Activated CD4-positive, alpha-beta T cell treated with anti-CD3 and anti-CD28 coated beads, Interleukin-2, Interleukin-6, amounts not matched to agents 100 ng/mL and 50 ng/mL, durations not matched to agents 16 hours and 8 hours (primary cell): ENCODE results near the gene COL15A1.

Source experiments
- DNase-seq: peaks from one replicate; pipeline ENCODE4 v3.0.0-alpha.2; 2020

The COL15A1 gene

DNA sequence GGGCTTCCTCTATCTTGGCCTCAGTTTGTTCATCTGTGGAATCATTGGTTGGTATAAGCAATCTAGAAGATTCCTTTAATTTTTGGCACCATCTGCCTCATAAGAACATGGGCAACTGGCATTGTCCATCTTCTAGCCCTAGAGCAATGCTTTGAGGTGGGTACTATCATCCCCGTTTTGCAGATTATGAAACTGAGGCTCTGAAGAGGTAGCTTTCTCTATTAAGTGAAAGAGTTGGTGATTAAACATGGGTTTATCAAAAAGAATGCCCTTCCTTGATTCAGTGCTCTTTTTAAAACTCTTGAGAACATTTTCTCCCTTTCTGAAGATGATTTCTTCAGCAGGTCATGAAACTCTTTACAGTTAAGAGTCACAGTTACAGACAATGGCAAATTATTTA is 118.8 kb downstream of the COL15A1 start:
- DNase-seq: no peak

DNA sequence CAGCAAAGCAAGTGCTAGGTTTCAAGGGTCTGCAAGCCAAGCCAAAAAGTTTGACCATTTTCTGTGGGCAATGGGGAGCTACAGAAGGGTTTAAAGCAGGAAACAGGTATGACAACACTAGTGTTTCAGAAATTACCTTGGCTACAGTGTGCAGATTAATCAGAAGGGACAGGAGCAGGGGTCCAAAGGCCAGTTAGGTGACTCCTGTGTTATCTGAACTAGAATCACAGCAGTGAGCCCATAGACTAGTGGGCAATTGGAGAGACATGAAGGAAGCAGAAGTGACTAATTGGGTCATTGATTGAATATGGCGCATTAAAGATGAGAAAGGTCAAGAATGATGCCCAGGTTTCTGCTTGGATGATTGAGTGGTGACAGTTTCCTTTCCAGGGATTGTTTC is 119.8 kb downstream of the COL15A1 start:
- no peak for DNase-seq

DNA sequence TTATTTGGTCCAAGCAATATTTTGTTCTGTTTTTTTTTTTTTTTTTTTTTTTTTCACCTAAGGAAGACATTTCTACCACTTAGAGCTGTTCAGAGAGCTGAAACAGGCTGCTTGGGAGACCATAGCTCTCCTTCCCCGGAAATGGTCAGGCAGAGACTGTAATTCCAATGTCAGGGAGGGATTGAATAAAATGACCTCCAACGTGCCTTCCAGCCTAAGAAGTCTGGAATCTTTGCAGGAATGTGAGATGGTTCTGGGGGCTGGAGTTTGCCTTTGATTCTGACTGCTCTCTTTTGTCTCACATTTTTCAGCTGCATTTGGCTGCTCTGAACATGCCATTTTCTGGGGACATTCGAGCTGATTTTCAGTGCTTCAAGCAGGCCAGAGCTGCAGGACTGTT is 122.9 kb downstream of the COL15A1 start:
- DNase-seq: no peak

DNA sequence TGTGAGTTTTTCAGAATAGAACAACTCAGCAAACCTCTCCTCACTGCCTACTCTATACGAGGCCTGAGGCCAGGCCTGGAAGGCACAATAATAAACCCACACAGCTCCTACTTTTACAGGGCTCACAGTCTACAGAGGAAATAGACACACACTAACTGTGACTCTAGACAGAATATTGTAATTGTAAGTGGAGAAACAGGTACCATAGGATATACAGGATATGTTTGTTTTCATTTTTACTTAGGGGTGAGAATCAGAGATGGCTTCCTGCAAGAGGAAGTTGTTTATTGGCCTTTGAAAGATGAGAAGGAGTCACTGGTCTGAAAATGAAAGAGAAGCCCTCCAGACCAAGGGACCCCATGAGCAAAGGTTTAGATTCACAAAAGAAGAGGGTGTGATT is 125.4 kb downstream of the COL15A1 start:
- no peak for DNase-seq

DNA sequence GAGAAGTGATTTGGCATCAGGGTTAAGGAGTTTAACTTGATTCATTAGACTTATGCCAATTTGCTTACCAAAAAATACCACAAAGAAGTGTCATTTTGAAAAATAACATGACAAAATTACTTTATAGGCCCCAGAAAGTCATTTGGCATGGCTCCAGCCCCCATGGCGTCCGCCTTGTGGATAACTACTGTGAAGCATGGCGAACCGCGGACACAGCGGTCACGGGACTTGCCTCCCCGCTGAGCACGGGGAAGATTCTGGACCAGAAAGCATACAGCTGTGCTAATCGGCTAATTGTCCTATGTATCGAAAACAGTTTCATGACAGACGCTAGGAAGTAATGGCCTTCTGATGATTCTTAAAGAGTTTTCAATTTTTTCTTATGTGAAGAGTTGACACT is 125.8 kb downstream of the COL15A1 start:
- no peak for DNase-seq

DNA sequence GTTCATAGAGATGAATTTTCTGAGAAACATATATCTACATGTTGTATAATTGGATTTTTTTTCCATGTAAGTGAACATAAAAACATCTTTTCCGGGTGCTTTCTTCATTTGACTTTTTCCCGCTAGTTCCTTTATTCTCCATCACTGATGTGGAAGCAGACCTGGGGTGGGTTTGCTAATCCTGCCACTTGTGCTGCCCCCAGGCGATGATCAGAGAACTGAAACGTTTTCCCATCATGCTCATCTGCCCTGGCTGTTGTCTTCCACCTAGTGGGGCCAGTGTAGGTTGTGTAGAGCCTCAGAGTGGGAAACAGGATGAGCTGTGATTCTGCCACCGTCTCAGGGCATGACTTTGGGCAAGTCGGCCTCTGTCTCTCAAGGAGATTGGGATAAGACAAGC is 127.0 kb downstream of the COL15A1 start:
- DNase-seq: no peak

DNA sequence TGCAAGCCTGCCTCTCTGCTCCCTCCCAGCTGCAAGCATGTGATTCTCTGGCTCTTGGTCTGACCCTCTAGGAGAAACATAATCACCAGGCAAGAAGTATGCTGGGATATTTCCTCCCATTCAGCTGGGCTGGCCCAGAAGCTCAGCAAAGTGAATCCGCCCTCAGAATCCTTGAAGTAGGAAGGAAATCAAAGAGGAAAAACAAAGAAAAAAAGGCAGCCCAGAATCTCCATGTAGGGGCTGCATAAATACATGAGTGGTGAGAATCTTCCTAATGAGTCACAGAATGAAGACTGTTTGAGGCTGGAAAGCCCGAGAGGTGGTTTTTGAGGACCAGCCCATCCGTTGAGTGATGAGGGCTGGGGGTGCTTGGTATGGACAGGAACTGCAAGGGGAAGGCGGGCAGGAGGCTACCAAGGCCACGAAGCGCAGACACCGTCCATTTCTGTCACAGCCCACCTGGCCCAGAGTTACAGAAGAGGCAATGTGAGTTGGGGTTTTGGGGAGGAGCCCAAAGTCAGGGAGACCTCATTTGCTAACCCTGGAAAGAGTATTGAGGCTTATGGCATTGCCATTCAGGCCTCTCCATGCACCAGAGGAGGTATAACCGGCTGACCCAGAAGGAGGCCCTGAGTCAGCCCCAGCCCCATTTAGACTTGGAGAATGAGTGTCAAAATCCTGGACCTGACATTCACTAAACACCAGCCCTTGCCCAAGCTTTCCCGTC is 127.8 kb downstream of the COL15A1 start:
- DNase-seq: no peak

DNA sequence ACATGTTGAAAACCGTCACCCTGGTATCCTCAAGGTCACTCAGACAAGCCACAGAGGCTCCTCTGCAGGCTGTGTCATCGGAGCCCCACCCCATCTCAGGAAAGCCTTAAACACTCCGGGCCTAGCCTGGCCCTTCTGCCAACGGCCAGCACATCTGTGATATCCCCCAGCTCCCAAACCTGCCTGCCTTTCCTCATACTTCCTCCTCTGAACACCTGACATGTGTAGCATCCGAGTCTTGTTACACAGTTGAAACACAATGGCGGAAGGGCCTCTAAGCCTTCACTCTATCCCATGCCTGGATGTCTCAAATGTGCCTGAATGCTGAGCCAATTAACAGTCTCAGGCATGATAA is 128.3 kb downstream of the COL15A1 start:
- DNase-seq: no peak

DNA sequence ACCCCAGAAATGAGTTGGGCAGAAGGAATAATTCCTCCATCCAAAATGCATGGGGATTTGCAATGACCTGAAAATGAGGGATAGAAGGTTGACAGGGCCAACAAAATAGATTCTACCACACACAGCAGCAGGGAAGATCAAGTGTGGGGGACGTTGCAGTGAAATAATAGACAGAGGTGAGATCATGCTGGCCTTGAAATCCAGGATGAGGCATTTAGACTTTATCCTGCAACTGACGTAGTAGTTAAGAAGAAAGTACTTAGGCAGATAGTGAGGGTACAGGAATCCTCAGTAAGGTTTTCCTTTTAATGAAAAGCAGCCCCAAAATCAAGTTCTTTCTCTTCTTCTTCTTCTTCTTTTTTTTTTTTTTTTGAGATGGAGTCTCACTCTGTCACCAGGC is 129.6 kb downstream of the COL15A1 start:
- no peak for DNase-seq

DNA sequence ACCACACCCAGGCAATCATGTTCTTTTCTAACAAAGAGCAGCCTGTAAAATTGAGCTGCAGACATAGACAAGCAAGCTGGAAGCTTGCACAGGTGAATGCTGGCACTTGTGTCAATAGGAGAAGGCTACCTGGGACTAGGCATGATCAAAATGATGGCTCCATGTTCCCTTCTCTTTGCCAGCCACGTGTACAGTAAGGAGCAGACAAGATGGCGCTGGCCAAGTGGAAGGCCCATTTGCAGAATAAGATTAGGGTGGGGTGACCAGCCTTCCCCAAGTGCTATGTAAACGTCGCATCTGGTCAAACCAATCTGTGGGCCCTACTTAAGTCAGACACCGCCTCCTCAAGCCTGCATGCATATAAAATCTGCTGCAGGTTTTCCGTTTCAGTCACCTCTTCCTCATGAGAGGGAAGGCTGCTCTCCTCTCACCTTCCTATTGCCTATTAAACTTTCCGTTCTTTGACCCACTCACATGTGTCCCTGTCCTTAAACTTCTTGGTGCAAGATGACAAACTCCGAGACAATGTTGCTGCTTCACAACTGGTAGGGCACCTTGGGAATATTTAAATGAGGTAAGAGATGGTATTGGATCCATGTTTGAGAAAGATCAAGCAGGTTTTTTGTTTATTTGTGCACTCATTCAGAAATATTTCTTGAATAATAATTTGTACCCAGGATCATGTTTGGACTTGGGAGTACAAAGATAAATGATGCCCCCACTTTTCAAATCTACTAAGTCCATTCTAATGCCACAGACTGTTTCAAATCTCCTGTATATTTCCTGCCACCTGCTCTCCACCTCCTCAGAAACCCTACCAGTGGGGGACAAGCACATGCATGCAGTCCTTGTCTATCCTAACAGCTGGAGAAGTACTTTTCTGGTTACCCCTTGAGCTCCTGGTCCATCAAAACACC is 130.5 kb downstream of the COL15A1 start:
- no peak for DNase-seq

DNA sequence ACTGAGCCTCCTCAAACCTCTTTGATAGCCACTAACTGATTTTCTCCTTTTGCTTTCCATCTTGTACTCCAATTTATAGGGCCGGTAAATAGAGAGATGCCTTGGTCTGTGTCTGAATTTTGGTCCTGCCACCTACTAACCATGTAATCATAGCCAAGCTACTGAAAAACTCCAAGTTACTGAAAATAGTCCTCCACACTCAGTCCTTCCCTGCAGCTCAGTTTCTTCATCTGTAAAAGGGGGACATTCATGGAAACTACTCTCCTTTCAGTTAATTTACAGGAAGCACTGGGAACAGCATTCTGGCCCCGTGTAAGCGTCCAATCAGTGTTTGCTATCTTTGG is 131.2 kb downstream of the COL15A1 start:
- DNase-seq: no peak

DNA sequence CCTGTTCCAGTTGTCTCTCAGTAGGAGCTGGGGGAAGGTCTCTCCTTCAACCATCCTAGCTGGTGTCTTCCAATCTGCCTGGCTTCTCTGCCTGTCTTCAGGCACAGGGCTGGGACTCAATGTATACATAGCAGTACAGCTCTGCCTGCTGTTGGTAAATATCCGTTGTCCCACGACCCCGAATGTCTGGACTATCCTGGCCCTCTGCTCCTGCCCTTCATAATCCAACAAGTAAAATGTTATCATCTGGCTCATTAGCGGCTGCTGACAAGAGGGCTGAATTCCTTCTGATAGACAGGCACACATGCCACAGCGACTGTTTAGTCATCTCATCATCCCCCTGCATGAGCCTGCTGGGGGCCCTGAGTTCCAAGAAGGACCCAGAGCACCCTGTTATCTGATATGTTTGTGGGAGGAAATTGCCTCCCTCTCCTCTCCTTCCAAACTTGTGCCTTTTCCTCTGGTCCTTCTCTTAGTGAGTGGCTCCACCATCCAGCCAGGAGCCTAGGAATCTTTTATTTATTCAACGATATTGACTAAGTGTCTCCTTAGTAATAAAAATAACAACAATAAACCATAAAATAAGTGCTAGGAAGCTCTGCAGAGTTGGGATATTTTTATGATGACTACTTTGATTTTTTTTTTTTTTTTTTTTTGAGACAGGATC is 131.7 kb downstream of the COL15A1 start:
- DNase-seq: no peak

DNA sequence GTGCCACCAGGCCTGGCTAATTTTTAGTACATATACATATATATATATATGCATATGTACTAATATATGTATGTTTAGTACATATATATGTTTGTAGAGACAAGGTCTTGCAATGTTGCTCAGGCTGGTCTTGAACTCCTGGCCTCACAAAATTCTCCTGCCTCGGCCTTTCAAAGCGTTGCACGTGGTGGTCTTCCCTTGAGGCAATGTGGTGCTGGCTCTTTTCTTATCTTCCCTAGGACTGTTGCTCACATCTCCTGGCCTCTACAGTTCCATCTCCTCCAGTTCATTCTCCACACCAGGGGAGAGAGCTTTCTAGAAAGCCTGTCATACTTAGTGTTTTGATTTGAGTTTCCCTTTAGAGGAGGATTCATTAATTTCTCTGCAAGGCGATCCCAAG is 132.3 kb downstream of the COL15A1 start:
- DNase-seq: no peak

DNA sequence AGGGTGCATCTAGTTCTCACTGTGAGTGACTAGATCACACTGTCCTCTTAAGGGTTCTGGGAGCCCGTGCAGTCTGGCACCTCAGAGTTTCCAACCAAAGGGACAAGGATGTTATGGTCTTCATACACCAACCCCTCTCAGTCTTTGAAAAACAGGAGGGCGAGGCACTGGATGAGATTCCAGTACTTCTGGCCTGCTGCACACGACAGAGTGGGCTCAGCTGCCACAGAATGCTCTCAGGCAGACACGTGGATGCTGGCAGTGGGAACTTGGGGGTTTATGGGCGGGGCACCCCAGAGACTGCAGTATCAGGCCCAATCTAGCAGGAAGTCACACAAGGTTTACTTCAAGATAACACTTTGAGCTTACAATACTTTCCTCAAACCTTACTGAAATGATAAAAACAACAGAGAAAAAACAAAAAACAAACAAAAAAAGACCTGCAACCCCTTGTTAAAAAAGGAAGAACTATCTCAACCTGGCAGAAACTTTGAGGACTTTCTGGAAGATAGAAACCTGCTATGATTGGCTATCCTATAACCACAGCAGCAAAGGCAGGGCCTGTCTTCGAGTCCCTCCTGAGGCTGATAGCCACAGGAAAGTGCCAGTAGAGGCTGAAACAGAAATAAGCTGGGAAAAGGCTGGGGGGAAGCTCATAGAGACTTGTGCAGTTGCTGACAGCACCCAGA is 132.9 kb downstream of the COL15A1 start:
- peak; percentile 39 for DNase-seq

DNA sequence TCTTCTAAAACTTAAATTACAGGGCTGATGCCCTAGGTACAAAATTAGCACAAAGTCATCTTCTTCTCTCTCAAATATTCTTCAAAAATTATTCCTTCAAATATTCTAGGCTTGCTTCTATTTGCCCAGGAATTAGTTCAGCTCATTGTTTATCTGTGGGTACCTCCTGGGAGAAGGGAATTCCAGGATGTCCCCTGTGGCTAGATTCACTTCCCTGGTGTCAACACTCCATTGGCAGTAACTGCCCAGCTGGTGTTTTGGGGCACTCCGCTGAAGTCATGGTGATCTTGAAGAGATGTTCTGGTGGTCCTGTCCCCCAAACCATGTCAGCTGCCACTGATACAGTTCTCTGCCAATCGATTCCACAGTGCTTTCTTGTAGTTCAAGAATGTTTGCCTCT is 135.0 kb downstream of the COL15A1 start:
- DNase-seq: no peak

DNA sequence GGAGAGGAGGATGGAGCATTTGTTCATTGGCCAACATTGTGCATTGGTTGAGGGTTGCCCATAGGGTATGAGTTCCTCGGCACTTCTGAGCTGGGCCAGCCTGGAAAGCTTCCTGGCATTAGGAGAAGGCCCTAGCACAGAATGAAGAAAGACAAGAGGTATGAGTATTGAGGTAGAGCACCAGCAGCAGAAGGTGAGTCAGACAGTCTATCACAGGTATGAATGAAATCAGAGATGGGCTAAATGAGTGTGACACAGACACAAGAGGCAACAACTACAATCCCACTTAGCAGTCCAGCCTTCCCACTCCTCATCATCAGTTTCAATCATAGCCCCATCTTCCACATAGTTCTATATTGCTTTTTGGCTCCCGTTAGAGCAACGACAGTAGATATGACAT is 135.8 kb downstream of the COL15A1 start:
- DNase-seq: no peak

DNA sequence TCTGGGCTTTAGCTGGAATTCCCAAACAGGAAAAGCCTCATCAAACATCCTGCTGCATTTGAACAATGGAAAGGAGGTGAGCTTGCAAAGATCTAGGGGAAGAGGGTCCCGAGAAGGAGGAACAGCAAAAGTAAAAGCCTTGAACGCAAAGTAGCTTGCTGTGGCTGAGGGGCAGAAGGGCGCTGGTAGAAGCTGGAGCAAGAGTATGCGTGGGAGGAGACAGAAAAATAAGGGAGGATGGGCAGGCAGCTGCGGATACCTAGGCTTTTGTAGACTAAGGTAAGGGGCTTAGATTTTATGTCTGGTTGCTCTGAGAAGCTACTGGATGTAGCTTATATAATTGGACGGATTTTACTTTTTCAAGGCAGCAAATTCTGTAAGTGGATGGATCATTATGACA is 139.3 kb downstream of the COL15A1 start:
- DNase-seq: no peak

DNA sequence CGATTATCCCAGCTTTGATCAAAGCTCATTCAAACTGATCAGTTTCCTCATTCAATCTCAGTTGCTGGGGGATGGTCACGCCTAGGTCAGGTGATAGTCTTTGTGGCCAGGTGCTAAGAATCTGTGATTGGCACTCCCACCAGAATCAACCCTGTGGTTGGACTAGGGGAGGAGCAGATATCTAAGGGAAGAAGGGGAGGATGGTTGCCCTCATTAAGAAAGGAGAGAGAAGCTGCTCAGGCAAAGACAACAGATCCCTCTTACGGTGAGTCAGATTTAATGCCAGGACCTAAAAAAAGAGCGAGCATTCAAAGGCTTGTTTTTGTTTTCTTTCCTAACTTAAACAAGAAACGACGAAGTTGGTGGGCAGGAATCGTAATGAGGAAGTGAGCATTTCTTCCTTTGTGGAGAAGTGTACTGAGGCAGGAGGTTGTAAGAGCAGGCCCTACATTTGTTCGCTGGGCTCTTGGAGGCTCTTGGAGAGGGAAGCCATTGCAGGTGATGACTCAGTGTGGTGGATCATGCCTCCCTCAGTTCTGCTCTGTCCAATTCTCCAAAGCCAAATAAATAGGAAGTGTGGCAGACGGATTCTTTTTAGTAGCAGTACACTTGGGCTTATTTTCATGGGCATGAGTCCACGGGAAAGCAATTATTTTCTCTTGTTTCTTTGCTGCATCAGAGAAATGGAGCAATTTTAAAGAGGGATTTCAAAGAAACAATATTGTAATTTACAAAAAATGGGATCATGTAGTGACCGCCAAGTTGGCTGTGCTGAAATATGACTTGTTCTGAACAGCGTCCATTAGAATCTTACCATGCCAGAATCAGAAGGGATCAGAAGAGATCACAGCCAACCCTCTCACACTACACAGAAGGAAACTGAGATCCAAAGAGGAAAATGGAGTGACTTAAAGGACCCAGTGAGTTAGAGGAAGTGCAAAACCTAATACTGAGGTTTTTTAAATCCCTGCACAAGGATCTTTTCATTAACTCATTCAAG is 142.5 kb downstream of the COL15A1 start:
- no peak for DNase-seq

DNA sequence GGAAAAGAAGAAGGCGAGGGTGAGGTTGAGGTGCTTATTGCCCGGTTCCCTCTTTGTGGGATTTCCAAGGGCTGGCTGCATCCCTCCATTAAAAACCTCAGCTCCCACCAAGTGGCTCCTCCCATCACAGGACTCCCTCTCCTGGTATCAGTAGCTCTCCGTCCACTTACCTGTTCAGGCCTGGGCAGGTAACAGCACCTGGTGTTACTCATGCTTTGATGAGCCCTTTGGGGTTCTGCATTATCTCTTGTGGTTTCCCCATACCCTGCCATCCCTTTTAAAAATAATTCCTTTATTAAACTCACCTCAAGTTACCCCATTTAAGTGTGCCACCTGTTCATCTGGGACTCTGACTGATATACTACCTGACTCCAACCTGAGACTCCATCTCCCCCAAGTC is 143.8 kb downstream of the COL15A1 start:
- DNase-seq: no peak

DNA sequence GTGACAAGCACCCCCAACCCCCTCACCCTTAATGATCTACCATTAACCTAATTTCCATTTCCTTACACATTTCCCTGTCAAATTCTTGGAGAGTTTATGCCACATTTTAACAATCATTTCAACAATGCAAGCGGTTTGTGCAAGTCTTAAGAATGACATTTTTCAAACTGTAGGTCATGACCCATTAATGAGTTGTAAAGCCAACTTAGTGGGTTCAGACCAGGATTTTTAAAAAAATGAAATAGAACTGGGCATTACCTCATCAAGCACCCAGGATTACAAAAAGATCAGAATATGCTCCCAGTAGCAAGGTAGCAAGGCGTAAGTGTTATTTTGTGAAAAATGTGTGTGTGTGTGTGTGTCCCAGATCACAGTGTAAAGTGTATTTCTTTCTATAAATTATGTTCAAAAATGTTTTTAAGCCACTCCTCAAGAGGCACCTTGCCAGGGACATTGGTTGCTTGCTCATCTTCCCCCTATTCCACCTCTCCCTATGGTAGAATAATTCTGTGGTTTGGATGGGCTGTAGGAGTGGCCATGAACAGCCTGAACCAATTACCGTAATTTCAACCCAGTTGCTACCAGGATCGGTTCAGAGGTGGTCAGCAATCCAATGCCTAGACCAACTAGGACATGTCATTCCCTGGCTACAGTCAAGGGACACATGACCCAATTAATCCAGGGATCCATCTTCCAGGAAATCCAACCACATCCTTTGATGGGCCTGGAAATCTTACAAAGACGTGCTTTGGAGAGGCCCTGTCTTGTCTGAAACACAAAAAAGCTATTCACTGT is 146.8 kb downstream of the COL15A1 start:
- DNase-seq: no peak
